SK-N-SH (cell line): ENCODE data around the gene LETM1. TPM values are rescaled to one million over a fixed set of nuclear protein-coding genes. Genes with fewer than 3 reads are reported as not detected.
A peak's percentile ranks its signal among the peaks of the same experiment; 100 is the strongest.

Source experiments
- CTCF ChIA-PET: fragments of 300-600, 350-600 bp; formaldehyde crosslinking; extraction: SDS; loops from one replicate; lab custom pipeline; 2021; lab: Yijun Ruan, JAX
- POLR2A ChIA-PET: fragments of 350-600 bp; sonication (Branson Sonifier 250); formaldehyde crosslinking; extraction: SDS; loops from one replicate; lab custom pipeline; 2020; ENCODE audit warnings: antibody characterized with exemption, inconsistent platforms; lab: Yijun Ruan, JAX
- DNase-seq: peaks from one replicate; pipeline ENCODE4 v3.0.0; 2012
- H2AFZ ChIP-seq: fragments of 200-600 bp; sonication (generic); 2 replicates; pipeline ENCODE4 v1.8.1; 2016; ENCODE audit warnings: antibody characterized with exemption, mild to moderate bottlenecking, low read depth
- H3F3A ChIP-seq: fragments of 200-600 bp; sonication (generic); replicated peaks from 2 replicates; pipeline ENCODE3; 2016; ENCODE audit warnings: antibody characterized with exemption, mild to moderate bottlenecking; ENCODE audit not compliant: insufficient read depth
- H3K27ac ChIP-seq, 2 experiments: fragments of 200-500 bp in 1 of 2; fragments of 200-600 bp in 1 of 2; sonication (Bioruptor generic) in 1 of 2; sonication (generic), shearing (Covaris generic) in 1 of 2; 2 replicates each; pipeline versions ENCODE4 v1.5.1 to v1.6.1; 2014 to 2016; ENCODE audit warnings: low read depth in 2 of 2, inconsistent platforms in 1 of 2, low read length in 1 of 2, mild to moderate bottlenecking in 1 of 2, mixed read lengths in 1 of 2
- H3K27me3 ChIP-seq: fragments of 200-600 bp; sonication (generic), shearing (Covaris generic); 2 replicates; pipeline ENCODE4 v1.6.1; 2016; ENCODE audit warnings: mixed run types; ENCODE audit not compliant: insufficient read depth
- H3K36me3 ChIP-seq, 2 experiments: fragments of 200-500 bp in 1 of 2; fragments of 200-600 bp in 1 of 2; sonication (Bioruptor generic) in 1 of 2; sonication (generic) in 1 of 2; replicated peaks in 1 of 2; 2 replicates each; pipeline versions ENCODE3 to v1.5.1; 2014 to 2016; ENCODE audit warnings: low read length in 1 of 2, mild to moderate bottlenecking in 1 of 2; ENCODE audit not compliant: insufficient read depth in 2 of 2, control insufficient read depth in 1 of 2
- H3K4me1 ChIP-seq, 2 experiments: fragments of 200-500 bp in 1 of 2; fragments of 200-600 bp in 1 of 2; sonication (Bioruptor generic) in 1 of 2; sonication (generic), shearing (Covaris generic) in 1 of 2; 2 replicates each; pipeline versions ENCODE4 v1.5.1 to v1.6.1; 2014 to 2016; ENCODE audit warnings: low read depth in 1 of 2, low read length in 1 of 2, mixed run types in 1 of 2; ENCODE audit not compliant: insufficient read depth in 2 of 2, control insufficient read depth in 1 of 2
- H3K4me2 ChIP-seq: fragments of 200-600 bp; sonication (generic), shearing (Covaris generic); 2 replicates; pipeline ENCODE4 v1.6.1; 2017; ENCODE audit warnings: mixed run types
- H3K4me3 ChIP-seq, 2 experiments: fragments of 200-500 bp in 1 of 2; fragments of 200-600 bp in 1 of 2; sonication (Bioruptor generic) in 1 of 2; sonication (generic), shearing (Covaris generic) in 1 of 2; 2 replicates each; pipeline versions ENCODE4 v1.5.1 to v1.8.1; 2014 to 2016; ENCODE audit warnings: low read depth in 2 of 2, inconsistent platforms in 1 of 2, low read length in 1 of 2, mild to moderate bottlenecking in 1 of 2, mixed read lengths in 1 of 2, moderate library complexity in 1 of 2
- H3K79me2 ChIP-seq: fragments of 200-600 bp; sonication (generic); 2 replicates; pipeline ENCODE4 v1.8.1; 2017; ENCODE audit warnings: mild to moderate bottlenecking; ENCODE audit not compliant: insufficient read depth
- H3K9ac ChIP-seq: fragments of 200-600 bp; sonication (generic); 2 replicates; pipeline ENCODE4 v1.6.1; 2017; ENCODE audit warnings: mixed run types
- H3K9me2 ChIP-seq: fragments of 200-600 bp; sonication (generic); 2 replicates; pipeline ENCODE4 v1.6.1; 2017; ENCODE audit warnings: mixed run types
- H3K9me3 ChIP-seq: fragments of 200-600 bp; sonication (generic); 2 replicates; pipeline ENCODE4 v1.6.1; 2017; ENCODE audit warnings: mixed run types, mild to moderate bottlenecking, moderate library complexity
- H4K20me1 ChIP-seq: fragments of 200-600 bp; sonication (generic); 2 replicates; pipeline ENCODE4 v1.6.1; 2017; ENCODE audit warnings: mild to moderate bottlenecking, mixed run types; ENCODE audit not compliant: insufficient read depth
- EP300 ChIP-seq, 2 experiments: IDR thresholded peaks; 2 replicates each; pipeline versions ENCODE4 v1.4.0 to v1.6.1; 2012; ENCODE audit warnings: borderline replicate concordance in 1 of 2, low read depth in 1 of 2, low read length in 1 of 2
- FOXJ3 ChIP-seq: sonication (generic); formaldehyde crosslinking; IDR thresholded peaks from 2 replicates; pipeline ENCODE4 v1.5.1; 2020; ENCODE audit warnings: mild to moderate bottlenecking, missing genetic modification reagents
- GABPA ChIP-seq: IDR thresholded peaks from 2 replicates; pipeline ENCODE4 v1.4.0; 2012; ENCODE audit warnings: low read depth, mild to moderate bottlenecking
- IRF3 ChIP-seq: fragments of 150-350 bp; IDR thresholded peaks from 2 replicates; pipeline ENCODE4 v1.6.1; 2016; ENCODE audit warnings: mild to moderate bottlenecking, low read depth, low read length
- MAX ChIP-seq: IDR thresholded peaks from 2 replicates; pipeline ENCODE4 v1.4.0; 2012; ENCODE audit warnings: low read depth
- MXI1 ChIP-seq: IDR thresholded peaks from 2 replicates; pipeline ENCODE4 v1.6.1; 2012; ENCODE audit warnings: mild to moderate bottlenecking, low read depth, low read length, improper control_type of control experiment
- NFIC ChIP-seq: IDR thresholded peaks from 2 replicates; pipeline ENCODE4 v1.4.0; 2012; ENCODE audit warnings: borderline replicate concordance
- PBX3 ChIP-seq: IDR thresholded peaks from 2 replicates; pipeline ENCODE4; 2012
- RAD21 ChIP-seq: IDR thresholded peaks from 2 replicates; pipeline ENCODE4 v1.6.1; 2012; ENCODE audit warnings: mild to moderate bottlenecking, low read length
- REST ChIP-seq: IDR thresholded peaks from 2 replicates; pipeline ENCODE4 v1.6.1; 2012; ENCODE audit warnings: mild to moderate bottlenecking, low read depth, low read length, moderate library complexity
- RXRA ChIP-seq: IDR thresholded peaks from 2 replicates; pipeline ENCODE4 v1.4.0; 2012; ENCODE audit warnings: low read depth, mild to moderate bottlenecking, borderline replicate concordance
- TCF12 ChIP-seq: IDR thresholded peaks from 2 replicates; pipeline ENCODE4 v1.4.0; 2012
- TEAD4 ChIP-seq: IDR thresholded peaks from 2 replicates; pipeline ENCODE4 v1.4.0; 2012; ENCODE audit warnings: mild to moderate bottlenecking, borderline replicate concordance; ENCODE audit not compliant: insufficient read depth
- USF2 ChIP-seq: fragments of 150-350 bp; IDR thresholded peaks from 2 replicates; pipeline ENCODE4 v1.6.1; 2017; ENCODE audit warnings: antibody characterized with exemption, low read length, low read depth, borderline replicate concordance
- ZBTB33 ChIP-seq: IDR thresholded peaks from 2 replicates; pipeline ENCODE4 v1.4.0; 2012; ENCODE audit warnings: low read depth, borderline replicate concordance
- WGBS: methylation state at CpG from one replicate; pipeline ENCODE4 v1.1.6; 2017; ENCODE audit warnings: low lambda C conversion rate; 5-methylcytosine and 5-hydroxymethylcytosine counted together
- polyA plus RNA-seq, 3 experiments: library from polyadenylated mRNA; depleted of rRNA; stranded (reverse); fragments of >200 nt; gene quantifications; 2 replicates each; pipeline ENCODE4 v1.2.3, GENCODE V29; 2012

Gene LETM1
- polyA plus RNA-seq, 1 of the 3 experiments (the other 2 are of a cell fraction): 25.8 TPM

GRCh38 chr4:1766106-1767060 lies 89.6 kb downstream of the LETM1 start:
- H3K4me2 ChIP-seq: no peak overlapping the region
- H3K36me3 ChIP-seq: no peaks in the 10 kb centered on the region
- TF ChIP-seq PBX3 (no peak), MXI1 (no peak), TCF12 (no peak), GABPA (no peak), TEAD4 (no peak), MAX (no peak), RXRA (no peak), EP300 (IDR thresholded peaks at IDR 0.05; ENCODE audit: borderline replicate concordance in 1 of 2, low read depth in 1 of 2, low read length in 1 of 2) (no peak), IRF3 (no peak), FOXJ3 (CRISPR knock-in tag) (no peak), REST (no peak), USF2 (no peak), RAD21 (no peak), ZBTB33 (no peak), NFIC (no peak)
- no peaks in the 10 kb centered on the region for H3F3A ChIP-seq
- no peaks in the 10 kb centered on the region for H3K9me3 ChIP-seq
- H2AFZ ChIP-seq: no peak overlapping the region
- H3K27me3 ChIP-seq: no peaks in the 10 kb centered on the region
- no CpG with 5 or more reads among the region's 41 CpGs for WGBS
- peak; percentile 73 for DNase-seq
- no peaks in the 10 kb centered on the region for H3K79me2 ChIP-seq
- no peak overlapping the region for H3K9ac ChIP-seq
- no peak overlapping the region; a peak in 1 of 4 replicates for H3K27ac ChIP-seq
- H3K4me3 ChIP-seq: peak overlapping the region in 1 of 2 experiments; percentile 52; a peak in 1 of 4 replicates
- CTCF ChIA-PET: interaction anchor here (1.1 to 3.3 kb wide), 5 partner anchors 12 to 43 kb away, joined by 4 to 21 read pairs (median 5); no protein-coding TSS in a partner anchor
- POLR2A ChIA-PET: no interaction called here
- no peaks in the 10 kb centered on the region for H4K20me1 ChIP-seq
- H3K9me2 ChIP-seq: no peaks in the 10 kb centered on the region
- peaks cover 0 to 12% of the 10 kb centered on the region in 2 experiments; a peak in 1 of 4 replicates for H3K4me1 ChIP-seq
